ENCODE results near the gene BRD4.

- TF ChIP-seq POLR2A (IDR thresholded peaks at IDR 0.05) (no peak), CTCF (IDR thresholded peaks at IDR 0.05) (no peak), EP300 (IDR thresholded peaks at IDR 0.05; ENCODE audit: low read depth) (no peak), POLR2AphosphoS5 (IDR thresholded peaks at IDR 0.05) (no peak)
These were observed 119.6 kb downstream of the BRD4 start for GRCh38 chr19:15212711-15213110.
